ENCODE measurements around the gene NELL1.

The NELL1 gene

GRCh38 chr11:20821470-20821869, 152.1 kb downstream of the NELL1 start:
- no peaks in the 10 kb centered on the region for H4K20me1 ChIP-seq (ENCODE audit: insufficient read depth, low read length, poor library complexity, severe bottlenecking)
- H3F3A ChIP-seq (ENCODE audit: low read depth) = no peaks in the 10 kb centered on the region

GRCh38 chr11:20824773-20825172, 155.4 kb downstream of the NELL1 start:
- Histone ChIP-seq H2AFZ (ENCODE audit: low read length) (no peak overlapping the region), H3K9ac (ENCODE audit: low read depth, low read length, poor library complexity, severe bottlenecking) (no peak overlapping the region), H3K4me3 (ENCODE audit: low read length, poor library complexity, severe bottlenecking) (no peak overlapping the region), H3K36me3 (ENCODE audit: insufficient read depth, low read length) (no peaks in the 10 kb centered on the region), H3F3A (ENCODE audit: low read depth) (no peaks in the 10 kb centered on the region), H3K4me2 (ENCODE audit: low read depth, low read length, poor library complexity, severe bottlenecking) (no peak overlapping the region), H3K79me2 (ENCODE audit: insufficient read depth, low read length) (no peaks in the 10 kb centered on the region), H3K4me1 (ENCODE audit: insufficient read depth, low read length, poor library complexity, severe bottlenecking) (no peaks in the 10 kb centered on the region), H3K9me2 (replicated peaks; ENCODE audit: low read depth, low read length) (no peaks in the 10 kb centered on the region), H3K9me3 (ENCODE audit: insufficient read depth, low read depth, low read length) (no peaks in the 10 kb centered on the region; the same call in 1 of the 2 replicates), H3K27me3 (ENCODE audit: insufficient read depth, low read length, poor library complexity, severe bottlenecking) (no peaks in the 10 kb centered on the region), H4K20me1 (ENCODE audit: insufficient read depth, low read length, poor library complexity, severe bottlenecking) (no peaks in the 10 kb centered on the region)
- no peak for TF ChIP-seq CTCF (conservative IDR thresholded peaks at IDR 0.05; ENCODE audit: low read length)
- no peak for TF ChIP-seq EZH2phosphoT487 (IDR thresholded peaks at IDR 0.05; ENCODE audit: borderline replicate concordance)

More at GRCh38 chr11:20821470-20821869, 152.1 kb downstream of the NELL1 start:
- no peaks in the 10 kb centered on the region for H3K9me2 ChIP-seq (replicated peaks; ENCODE audit: low read depth, low read length)
- no peaks in the 10 kb centered on the region for H3K27me3 ChIP-seq (ENCODE audit: insufficient read depth, low read length, poor library complexity, severe bottlenecking)
- H3K9ac ChIP-seq (ENCODE audit: low read depth, low read length, poor library complexity, severe bottlenecking) = no peak overlapping the region
- H2AFZ ChIP-seq (ENCODE audit: low read length) = no peak overlapping the region
- H3K79me2 ChIP-seq (ENCODE audit: insufficient read depth, low read length) = no peaks in the 10 kb centered on the region
- no peaks in the 10 kb centered on the region for H3K4me1 ChIP-seq (ENCODE audit: insufficient read depth, low read length, poor library complexity, severe bottlenecking)
- TF ChIP-seq CTCF (conservative IDR thresholded peaks at IDR 0.05; ENCODE audit: low read length) = no peak
- no peak for TF ChIP-seq EZH2phosphoT487 (IDR thresholded peaks at IDR 0.05; ENCODE audit: borderline replicate concordance)
- H3K4me2 ChIP-seq (ENCODE audit: low read depth, low read length, poor library complexity, severe bottlenecking) = no peak overlapping the region
- H3K4me3 ChIP-seq (ENCODE audit: low read length, poor library complexity, severe bottlenecking) = no peak overlapping the region
- H3K36me3 ChIP-seq (ENCODE audit: insufficient read depth, low read length) = no peaks in the 10 kb centered on the region
- H3K9me3 ChIP-seq (ENCODE audit: insufficient read depth, low read depth, low read length) = no peaks in the 10 kb centered on the region; the same call in 1 of the 2 replicates

- TF ChIP-seq EZH2phosphoT487 (IDR thresholded peaks at IDR 0.05; ENCODE audit: borderline replicate concordance) (no peak), CTCF (conservative IDR thresholded peaks at IDR 0.05; ENCODE audit: low read length) (no peak)
- H3K36me3 ChIP-seq (ENCODE audit: insufficient read depth, low read length) = no peaks in the 10 kb centered on the region
- H2AFZ ChIP-seq (ENCODE audit: low read length) = no peak overlapping the region
- no peaks in the 10 kb centered on the region for H3F3A ChIP-seq (ENCODE audit: low read depth)
- H3K9me3 ChIP-seq (ENCODE audit: insufficient read depth, low read depth, low read length) = no peaks in the 10 kb centered on the region
- no peaks in the 10 kb centered on the region for H3K4me1 ChIP-seq (ENCODE audit: insufficient read depth, low read length, poor library complexity, severe bottlenecking)
- no peak overlapping the region for H3K4me2 ChIP-seq (ENCODE audit: low read depth, low read length, poor library complexity, severe bottlenecking)
- no peaks in the 10 kb centered on the region for H4K20me1 ChIP-seq (ENCODE audit: insufficient read depth, low read length, poor library complexity, severe bottlenecking)
- no peaks in the 10 kb centered on the region for H3K79me2 ChIP-seq (ENCODE audit: insufficient read depth, low read length)
- no peak overlapping the region for H3K4me3 ChIP-seq (ENCODE audit: low read length, poor library complexity, severe bottlenecking)
- no peak overlapping the region for H3K9ac ChIP-seq (ENCODE audit: low read depth, low read length, poor library complexity, severe bottlenecking)
- no peaks in the 10 kb centered on the region for H3K27me3 ChIP-seq (ENCODE audit: insufficient read depth, low read length, poor library complexity, severe bottlenecking)
- no peaks in the 10 kb centered on the region for H3K9me2 ChIP-seq (replicated peaks; ENCODE audit: low read depth, low read length)
Observed at GRCh38 chr11:20835561-20835960, 166.2 kb downstream of the NELL1 start.
